Spleen (tissue), 11 donors: ENCODE data around the gene GNG7. TPM values are rescaled to one million over a fixed set of nuclear protein-coding genes. Genes with fewer than 3 reads are reported as not detected.

Experiments used
- DNase-seq: peaks from one replicate; pipeline ENCODE4 v3.0.0-alpha.2; 2020
- H3K27ac ChIP-seq, 8 donors: fragments of 200-600 bp; sonication (generic) in 7 of 8; 1 replicate in 4 of 8; 2 replicates in 4 of 8; pipeline versions ENCODE4 v1.5.0 to v1.8.0; 2016 to 2021; ENCODE audit warnings: inconsistent platforms in 4 of 8, mild to moderate bottlenecking in 4 of 8, moderate library complexity in 1 of 8
- H3K27me3 ChIP-seq, 7 donors: fragments of 200-600 bp; sonication (generic) in 6 of 7; replicated peaks in 1 of 7; 1 replicate in 4 of 7; 2 replicates in 3 of 7; pipeline versions ENCODE4 v1.5.0 to v1.8.0; 2016 to 2021; ENCODE audit warnings: inconsistent platforms in 3 of 7, mild to moderate bottlenecking in 1 of 7
- H3K36me3 ChIP-seq, 6 donors: fragments of 200-600 bp; sonication (generic) in 5 of 6; 1 replicate in 4 of 6; 2 replicates in 2 of 6; pipeline versions ENCODE4 v1.5.0 to v1.8.0; 2016 to 2021; ENCODE audit warnings: inconsistent platforms in 2 of 6
- H3K4me1 ChIP-seq, 6 donors: fragments of 200-600 bp; sonication (generic) in 5 of 6; 1 replicate in 3 of 6; 2 replicates in 3 of 6; pipeline versions ENCODE4 v1.5.0 to v1.8.0; 2016 to 2021; ENCODE audit warnings: inconsistent platforms in 3 of 6
- H3K4me3 ChIP-seq, 8 donors: fragments of 200-600 bp; sonication (generic) in 7 of 8; 1 replicate in 4 of 8; 2 replicates in 4 of 8; pipeline versions ENCODE4 v1.5.0 to v1.8.0; 2016 to 2021; ENCODE audit warnings: inconsistent platforms in 4 of 8, mild to moderate bottlenecking in 4 of 8, moderate library complexity in 2 of 8
- H3K9me3 ChIP-seq, 8 donors: fragments of 200-600 bp; sonication (generic) in 7 of 8; 1 replicate in 4 of 8; 2 replicates in 4 of 8; pipeline versions ENCODE4 v1.5.0 to v1.8.0; 2016 to 2021; ENCODE audit warnings: inconsistent platforms in 4 of 8
- POLR2A ChIP-seq, 3 donors: fragments of 450-650 bp; IDR thresholded peaks; one replicate each; pipeline ENCODE4 v1.5.1; 2017; ENCODE audit warnings: antibody characterized with exemption in 3 of 3, mild to moderate bottlenecking in 1 of 3
- POLR2AphosphoS5 ChIP-seq, 3 donors: sonication (generic); formaldehyde crosslinking; IDR thresholded peaks; one replicate each; pipeline ENCODE4 v1.5.1; 2017; ENCODE audit warnings: antibody characterized with exemption in 3 of 3
- WGBS, 5 donors: extraction: QIAGEN DNeasy Blood & Tissue Kit in 3 of 5; methylation state at CpG; one replicate each; pipeline versions ENCODE4 v1.1.5 to v1.1.7; 2013 to 2018; 5-methylcytosine and 5-hydroxymethylcytosine counted together
- intact Hi-C: fragments of 100-400 bp; cut with DNase I; formaldehyde crosslinking; loops from one replicate; pipeline ENCODE4 v1.15.0; 2023; ENCODE audit warnings: low total_unique reads
- polyA plus RNA-seq, 3 donors: library from polyadenylated mRNA; stranded (reverse); fragments of 200-250 nt; gene quantifications; one replicate each; pipeline ENCODE4 v1.2.1, GENCODE V29; 2013
- total RNA-seq, 7 donors: library from RNA; depleted of rRNA in 3 of 7; stranded (reverse); fragments of >200 nt in 3 of 7; fragmentation: NEBNext Ultra II Directional in 4 of 7; extraction: Animal tissue kit (Norgen Biotek cat#: 25700) in 4 of 7; gene quantifications; one replicate each; pipeline versions ENCODE4 v1.1.0 to v1.2.1, GENCODE V29; 2016 to 2021
- TF ChIP-seq, protein P1 (sequence below), 11 experiments: fragments of 200-600 bp in 7 of 11; fragments of 450-650 bp in 4 of 11; sonication (generic) in 4 of 11; IDR thresholded peaks in 8 of 11; conservative IDR thresholded peaks in 3 of 11; 1 replicate in 7 of 11; 2 replicates in 4 of 11; pipeline versions ENCODE4 v1.4.0 to v1.8.0; 2016 to 2021; ENCODE audit warnings: antibody characterized with exemption in 11 of 11, inconsistent platforms in 4 of 11, mild to moderate bottlenecking in 1 of 11
- donor health status: healthy with polysubstance abuse.
- donor health status: DM: no; HTN: no; CAD: no; lungs with moderate emphysema.
- donor health status: DM: no; HTN: no; CAD: no.
- donor health status: Bipolar disorder and iron deficiency.
- donor health status: healthy.
- donor health status: DM: no; HTN: no; CAD: no.
- donor health status: DM: yes; HTN: yes; CAD: no.

The GNG7 gene
- total and polyA plus RNA-seq, 10 donors = 17.2 to 34.6 (median 18.9) TPM

- 47 to 63% (median 60%) methylated on average over 20 to 21 of the region's 21 CpGs for WGBS, 5 donors
- TF ChIP-seq POLR2AphosphoS5 (IDR thresholded peaks at IDR 0.05) = peak in 1 of 3 donors; percentile 50
- TF ChIP-seq, protein P1, sequence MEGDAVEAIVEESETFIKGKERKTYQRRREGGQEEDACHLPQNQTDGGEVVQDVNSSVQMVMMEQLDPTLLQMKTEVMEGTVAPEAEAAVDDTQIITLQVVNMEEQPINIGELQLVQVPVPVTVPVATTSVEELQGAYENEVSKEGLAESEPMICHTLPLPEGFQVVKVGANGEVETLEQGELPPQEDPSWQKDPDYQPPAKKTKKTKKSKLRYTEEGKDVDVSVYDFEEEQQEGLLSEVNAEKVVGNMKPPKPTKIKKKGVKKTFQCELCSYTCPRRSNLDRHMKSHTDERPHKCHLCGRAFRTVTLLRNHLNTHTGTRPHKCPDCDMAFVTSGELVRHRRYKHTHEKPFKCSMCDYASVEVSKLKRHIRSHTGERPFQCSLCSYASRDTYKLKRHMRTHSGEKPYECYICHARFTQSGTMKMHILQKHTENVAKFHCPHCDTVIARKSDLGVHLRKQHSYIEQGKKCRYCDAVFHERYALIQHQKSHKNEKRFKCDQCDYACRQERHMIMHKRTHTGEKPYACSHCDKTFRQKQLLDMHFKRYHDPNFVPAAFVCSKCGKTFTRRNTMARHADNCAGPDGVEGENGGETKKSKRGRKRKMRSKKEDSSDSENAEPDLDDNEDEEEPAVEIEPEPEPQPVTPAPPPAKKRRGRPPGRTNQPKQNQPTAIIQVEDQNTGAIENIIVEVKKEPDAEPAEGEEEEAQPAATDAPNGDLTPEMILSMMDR (IDR thresholded peaks at IDR 0.05 in 8 of 11, conservative IDR thresholded peaks at IDR 0.05 in 3 of 11) = no peak
Observed at GRCh38 chr19:2503521-2504109, 198.9 kb downstream of the GNG7 start.

GRCh38 chr19:2500841-2501261 is 201.6 kb downstream of the GNG7 start:
- no peak overlapping the region for H3K4me3 ChIP-seq
- H3K36me3 ChIP-seq = no peaks in the 10 kb centered on the region
- no peaks in the 10 kb centered on the region for H3K9me3 ChIP-seq
- WGBS, 5 donors = 74 to 83% (median 75%) methylated on average over 12 of the region's 12 CpGs
- TF ChIP-seq, protein P1 (IDR thresholded peaks at IDR 0.05 in 8 of 11, conservative IDR thresholded peaks at IDR 0.05 in 3 of 11) = no peak
- TF ChIP-seq POLR2AphosphoS5 (IDR thresholded peaks at IDR 0.05) = peak in 2 of 3 donors; percentile 10 to 33
- peak overlapping the region in 1 of 8 donors; percentile 21 for H3K27ac ChIP-seq
- H3K27me3 ChIP-seq = no peaks in the 10 kb centered on the region
- DNase-seq = no peak
- H3K4me1 ChIP-seq = peaks cover under 1 to 33% (median 9%) of the 10 kb centered on the region in 6 donors
- intact Hi-C loops = no loop called here

More at GRCh38 chr19:2503521-2504109, 198.9 kb downstream of the GNG7 start:
- peaks cover 0 to 43% (median 23%) of the 10 kb centered on the region in 6 donors for H3K4me1 ChIP-seq
- peak overlapping the region in 5 of 8 donors; percentile 17 to 66 (median 55) for H3K27ac ChIP-seq
- H3K4me3 ChIP-seq = no peak overlapping the region
- intact Hi-C loops = no loop called here
- DNase-seq = no peak
- no peaks in the 10 kb centered on the region for H3K36me3 ChIP-seq
- no peaks in the 10 kb centered on the region for H3K27me3 ChIP-seq
- no peaks in the 10 kb centered on the region for H3K9me3 ChIP-seq

GRCh38 chr19:2500156-2500555 is 202.3 kb downstream of the GNG7 start:
- TF ChIP-seq, protein P1 (IDR thresholded peaks at IDR 0.05 in 8 of 11, conservative IDR thresholded peaks at IDR 0.05 in 3 of 11) = no peak
- TF ChIP-seq POLR2AphosphoS5 (IDR thresholded peaks at IDR 0.05) (no peak), POLR2A (IDR thresholded peaks at IDR 0.05) (no peak)
- Histone ChIP-seq H3K4me3 (no peak overlapping the region), H3K27me3 (peaks cover 0 to 5% (median 0%) of the 10 kb centered on the region in 7 donors), H3K27ac (no peak overlapping the region), H3K4me1 (peaks cover 7 to 40% (median 16%) of the 10 kb centered on the region in 6 donors), H3K9me3 (no peaks in the 10 kb centered on the region), H3K36me3 (no peaks in the 10 kb centered on the region)
- WGBS, 5 donors = 89 to 98% (median 94%) methylated on average over 13 of the region's 13 CpGs
- no peak for DNase-seq
- intact Hi-C loops = no loop called here

- DNase-seq = no peak
- no peak overlapping the region for H3K4me3 ChIP-seq
- TF ChIP-seq, protein P1 (IDR thresholded peaks at IDR 0.05 in 8 of 11, conservative IDR thresholded peaks at IDR 0.05 in 3 of 11) = no peak
- no peak for TF ChIP-seq POLR2A (IDR thresholded peaks at IDR 0.05)
- TF ChIP-seq POLR2AphosphoS5 (IDR thresholded peaks at IDR 0.05) = no peak
- H3K36me3 ChIP-seq = no peaks in the 10 kb centered on the region
- peaks cover 11 to 55% (median 31%) of the 10 kb centered on the region in 6 donors for H3K4me1 ChIP-seq
- H3K27me3 ChIP-seq = peaks cover 0 to 30% (median 0%) of the 10 kb centered on the region in 7 donors
- intact Hi-C loops = no loop called here
- 88 to 97% (median 94%) methylated on average over 7 to 10 of the region's 10 CpGs for WGBS, 5 donors
- no peaks in the 10 kb centered on the region for H3K9me3 ChIP-seq
- no peak overlapping the region for H3K27ac ChIP-seq
Observed at GRCh38 chr19:2497186-2497585, 205.3 kb downstream of the GNG7 start.
